Prostate gland (tissue), 2 donors: ENCODE results near the gene DGKB. TPM values are rescaled to one million over a fixed set of nuclear protein-coding genes. Genes with fewer than 3 reads are reported as not detected.

Experiments used
- DNase-seq: peaks from one replicate; pipeline ENCODE4 v3.0.0-alpha.2; 2019; ENCODE audit warnings: low spot score
- H3K27ac ChIP-seq, 2 donors: fragments of 200-600 bp; sonication (generic); 2 replicates each; pipeline ENCODE4 v1.5.1; 2017 to 2019
- H3K27me3 ChIP-seq: fragments of 200-600 bp; sonication (generic); replicated peaks from 2 replicates; pipeline ENCODE4 v1.5.1; 2019; ENCODE audit not compliant: insufficient read depth
- H3K36me3 ChIP-seq, 2 donors: fragments of 200-600 bp; sonication (generic); 1 replicate in 1 of 2; 2 replicates in 1 of 2; pipeline versions ENCODE4 v1.5.1 to v1.8.1; 2017 to 2019
- H3K4me1 ChIP-seq: fragments of 200-600 bp; sonication (generic); replicated peaks from 2 replicates; pipeline ENCODE4 v1.5.1; 2019
- H3K4me3 ChIP-seq, 2 donors: fragments of 200-600 bp; sonication (generic); 2 replicates each; pipeline ENCODE4 v1.5.1; 2017 to 2019
- H3K9me3 ChIP-seq: fragments of 200-600 bp; sonication (generic); 2 replicates; pipeline ENCODE4 v1.5.1; 2017
- CTCF ChIP-seq, 4 experiments: fragments of 200-600 bp in 2 of 4; fragments of 450-650 bp in 2 of 4; sonication (generic) in 2 of 4; IDR thresholded peaks; 1 replicate in 3 of 4; 2 replicates in 1 of 4; pipeline ENCODE4 v1.5.1; 2016 to 2019; ENCODE audit warnings: antibody characterized with exemption in 4 of 4, mild to moderate bottlenecking in 2 of 4, moderate library complexity in 2 of 4
- POLR2A ChIP-seq: fragments of 450-650 bp; IDR thresholded peaks from one replicate; pipeline ENCODE4 v1.6.1; 2016; ENCODE audit warnings: antibody characterized with exemption, mild to moderate bottlenecking
- POLR2AphosphoS5 ChIP-seq: sonication (generic); formaldehyde crosslinking; IDR thresholded peaks from one replicate; pipeline ENCODE4 v1.6.1; 2017; ENCODE audit warnings: antibody characterized with exemption
- WGBS: methylation state at CpG from one replicate; pipeline ENCODE4 v1.1.5; 2018; 5-methylcytosine and 5-hydroxymethylcytosine counted together
- intact Hi-C: fragments of 100-400 bp; cut with DNase I; formaldehyde crosslinking; loops from one replicate; pipeline ENCODE4 v1.14.2; 2022
- total RNA-seq, 2 donors: library from RNA; depleted of rRNA; stranded (reverse); fragments of >200 nt; gene quantifications; one replicate each; pipeline ENCODE4 v1.1.0, GENCODE V29; 2016

Gene DGKB
- total RNA-seq, 2 donors from 2014 or later: 0.45 TPM; not detected in 1

GRCh38 chr7:14630048-14630447 lies 272.5 kb downstream of the DGKB start:
- H3K4me1 ChIP-seq: no peaks in the 10 kb centered on the region
- intact Hi-C loops: no loop called here
- H3K36me3 ChIP-seq: no peaks in the 10 kb centered on the region
- no peak overlapping the region for H3K4me3 ChIP-seq
- H3K27ac ChIP-seq: no peak overlapping the region
- WGBS: 85% methylated on average over 2 of the region's 2 CpGs
- no peaks in the 10 kb centered on the region for H3K9me3 ChIP-seq
- TF ChIP-seq POLR2AphosphoS5 (no peak), CTCF (IDR thresholded peaks at IDR 0.05) (no peak), POLR2A (no peak)
- DNase-seq: no peak
- H3K27me3 ChIP-seq: no peaks in the 10 kb centered on the region

GRCh38 chr7:14628516-14628915 lies 274.0 kb downstream of the DGKB start:
- TF ChIP-seq CTCF (IDR thresholded peaks at IDR 0.05) (no peak), POLR2AphosphoS5 (no peak), POLR2A (no peak)
- intact Hi-C loops: no loop called here
- no peaks in the 10 kb centered on the region for H3K4me1 ChIP-seq
- no peaks in the 10 kb centered on the region for H3K36me3 ChIP-seq
- no peaks in the 10 kb centered on the region for H3K27me3 ChIP-seq
- H3K27ac ChIP-seq: no peak overlapping the region
- H3K4me3 ChIP-seq: no peak overlapping the region
- DNase-seq: no peak
- H3K9me3 ChIP-seq: no peaks in the 10 kb centered on the region
- 91% methylated on average over 1 of the region's 1 CpG for WGBS

- no peaks in the 10 kb centered on the region for H3K9me3 ChIP-seq
- intact Hi-C loops: no loop called here
- TF ChIP-seq CTCF (IDR thresholded peaks at IDR 0.05): no peak
- no peak for TF ChIP-seq POLR2A
- no peak for TF ChIP-seq POLR2AphosphoS5
- WGBS: 75% methylated on average over 4 of the region's 4 CpGs
- H3K4me1 ChIP-seq: no peaks in the 10 kb centered on the region
- DNase-seq: no peak
- H3K4me3 ChIP-seq: no peak overlapping the region
- no peaks in the 10 kb centered on the region for H3K36me3 ChIP-seq
- H3K27me3 ChIP-seq: no peaks in the 10 kb centered on the region
- no peak overlapping the region for H3K27ac ChIP-seq
These were observed 276.5 kb downstream of the DGKB start for GRCh38 chr7:14626076-14626475.

- no peak for DNase-seq
- Histone ChIP-seq H3K27ac (no peak overlapping the region), H3K36me3 (no peaks in the 10 kb centered on the region), H3K4me1 (no peaks in the 10 kb centered on the region), H3K27me3 (no peaks in the 10 kb centered on the region), H3K4me3 (no peak overlapping the region), H3K9me3 (no peaks in the 10 kb centered on the region)
- TF ChIP-seq CTCF (IDR thresholded peaks at IDR 0.05) (no peak), POLR2AphosphoS5 (no peak), POLR2A (no peak)
- intact Hi-C loops: no loop called here
These were observed 280.0 kb downstream of the DGKB start for GRCh38 chr7:14622559-14622958.

- H3K27me3 ChIP-seq: no peaks in the 10 kb centered on the region
- no peak for TF ChIP-seq POLR2A
- TF ChIP-seq CTCF (IDR thresholded peaks at IDR 0.05): no peak
- no peak for TF ChIP-seq POLR2AphosphoS5
- no peaks in the 10 kb centered on the region for H3K36me3 ChIP-seq
- no peaks in the 10 kb centered on the region for H3K4me1 ChIP-seq
- intact Hi-C loops: no loop called here
- H3K9me3 ChIP-seq: no peaks in the 10 kb centered on the region
- H3K27ac ChIP-seq: no peak overlapping the region
- no peak overlapping the region for H3K4me3 ChIP-seq
- no peak for DNase-seq
These were observed 296.4 kb downstream of the DGKB start for GRCh38 chr7:14606101-14606500.
